Gastroesophageal sphincter (tissue), 3 donors: ENCODE results near the gene FHOD3.

Experiments used
- CTCF ChIP-seq, 4 experiments: fragments of 200-600 bp in 2 of 4; fragments of 450-650 bp in 2 of 4; sonication (generic) in 1 of 4; IDR thresholded peaks; one replicate each; pipeline ENCODE4 v1.5.1; 2017 to 2019; ENCODE audit warnings: antibody characterized with exemption in 4 of 4, mild to moderate bottlenecking in 2 of 4, moderate library complexity in 2 of 4
- EP300 ChIP-seq: sonication (generic); formaldehyde crosslinking; IDR thresholded peaks from one replicate; pipeline ENCODE4 v1.6.1; 2017; ENCODE audit warnings: antibody characterized with exemption, mild to moderate bottlenecking
- POLR2AphosphoS5 ChIP-seq: sonication (generic); formaldehyde crosslinking; IDR thresholded peaks from one replicate; pipeline ENCODE4 v1.6.1; 2017; ENCODE audit warnings: antibody characterized with exemption

GRCh38 chr18:36481935-36482334 is 184.4 kb downstream of the FHOD3 start:
- TF ChIP-seq CTCF (IDR thresholded peaks at IDR 0.05) (no peak), POLR2AphosphoS5 (no peak), EP300 (no peak)
